Effector memory CD8-positive, alpha-beta T cell (primary cell): Measurements from ENCODE around the gene NTM.

ENCODE experiments used
- ATAC-seq: fragments of 150-1000 bp; cut with Tn5 transposase; replicated peaks from 2 replicates; pipeline ENCODE4 v1.10.0; 2021; ENCODE audit warnings: mild to moderate bottlenecking, moderate library complexity
- DNase-seq, 3 experiments: peaks; one replicate each; pipeline ENCODE4 v3.0.0; 2021
- H3K27ac Mint-ChIP-seq, 2 donors: one replicate each; pipeline ENCODE4 v1.8.0; 2022; ENCODE audit warnings: mild to moderate bottlenecking in 2 of 2, mixed read lengths in 2 of 2, moderate library complexity in 2 of 2
- H3K27me3 Mint-ChIP-seq, 2 donors: one replicate each; pipeline ENCODE4 v1.8.0; 2022; ENCODE audit warnings: mixed read lengths in 2 of 2
- H3K36me3 Mint-ChIP-seq: one replicate; pipeline ENCODE4 v1.8.0; 2022; ENCODE audit warnings: mild to moderate bottlenecking, moderate library complexity, mixed read lengths; ENCODE audit not compliant: insufficient read depth
- H3K4me1 Mint-ChIP-seq, 2 donors: one replicate each; pipeline ENCODE4 v1.8.0; 2022; ENCODE audit warnings: low read depth in 2 of 2, mixed read lengths in 2 of 2
- H3K4me3 Mint-ChIP-seq, 2 donors: one replicate each; pipeline ENCODE4 v1.8.0; 2022; ENCODE audit warnings: mild to moderate bottlenecking in 2 of 2, mixed read lengths in 2 of 2, moderate library complexity in 2 of 2
- H3K9me3 Mint-ChIP-seq, 2 donors: one replicate each; pipeline ENCODE4 v1.8.0; 2022; ENCODE audit warnings: mixed read lengths in 2 of 2

The NTM gene

DNA sequence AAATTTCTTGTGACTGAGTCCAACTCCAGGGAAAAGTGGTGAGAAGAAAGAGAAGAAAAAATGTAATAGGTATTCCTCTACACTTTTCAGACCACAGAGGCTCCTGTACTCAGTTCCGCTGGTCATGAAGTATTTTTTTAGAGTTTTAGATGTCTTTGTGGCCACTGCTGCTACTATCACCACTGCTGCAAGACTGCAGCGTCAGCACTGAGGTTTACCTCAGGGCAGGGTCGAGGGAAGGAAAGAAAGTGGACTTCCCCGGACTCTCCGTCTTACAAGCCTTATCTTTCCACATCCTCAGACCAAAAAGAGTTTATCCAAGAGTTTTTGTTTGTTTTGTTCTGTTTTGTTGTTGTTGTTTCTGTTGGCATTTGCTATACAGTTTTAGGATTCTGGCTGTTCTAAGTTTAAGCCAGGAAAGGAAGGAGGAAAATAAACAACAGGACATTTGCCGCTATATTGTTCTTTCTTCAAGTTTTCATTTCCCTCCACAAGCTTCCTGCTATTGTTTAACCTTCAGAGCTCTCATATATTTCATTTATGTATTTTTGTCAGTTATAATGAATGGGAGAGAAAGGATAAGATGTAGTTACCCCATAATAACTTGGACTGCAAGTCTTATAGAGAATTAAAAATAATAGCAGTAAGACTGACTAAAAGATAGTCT lies 919.3 kb downstream of the NTM start:
- DNase-seq (no peak), ATAC-seq (no peak)
- Mint-ChIP-seq H3K27ac (no peak overlapping the region), H3K4me1 (no peaks in the 10 kb centered on the region), H3K4me3 (no peak overlapping the region), H3K27me3 (peaks cover 9 to 34% of the 10 kb centered on the region in 2 donors), H3K36me3 (no peaks in the 10 kb centered on the region), H3K9me3 (peaks cover 3 to 14% of the 10 kb centered on the region in 2 donors)

DNA sequence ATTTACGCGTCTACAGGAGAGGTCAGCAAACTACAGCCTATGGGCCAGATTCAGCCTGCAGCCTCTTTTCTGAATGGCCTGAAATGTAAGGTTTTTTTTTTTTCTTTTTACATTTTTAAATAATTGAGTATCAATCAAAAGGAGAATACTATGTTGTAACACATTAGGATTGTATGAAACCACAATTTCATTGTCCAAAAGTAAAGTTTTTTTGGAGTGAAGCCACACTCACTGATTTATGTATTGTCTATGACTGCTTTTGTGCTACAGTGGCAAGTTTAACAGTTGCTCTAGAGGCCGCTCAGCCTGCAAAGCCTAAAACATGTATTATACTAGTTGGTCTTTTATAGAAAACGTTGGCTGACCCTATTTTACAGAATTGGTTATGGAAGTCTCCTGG lies 923.2 kb downstream of the NTM start:
- no peak overlapping the region for H3K27ac Mint-ChIP-seq
- H3K27me3 Mint-ChIP-seq = peaks cover 9 to 24% of the 10 kb centered on the region in 2 donors
- no peak overlapping the region for H3K4me3 Mint-ChIP-seq
- DNase-seq (no peak), ATAC-seq (no peak)
- H3K36me3 Mint-ChIP-seq = no peaks in the 10 kb centered on the region
- H3K4me1 Mint-ChIP-seq = no peaks in the 10 kb centered on the region
- H3K9me3 Mint-ChIP-seq = peaks cover 5 to 7% of the 10 kb centered on the region in 2 donors

DNA sequence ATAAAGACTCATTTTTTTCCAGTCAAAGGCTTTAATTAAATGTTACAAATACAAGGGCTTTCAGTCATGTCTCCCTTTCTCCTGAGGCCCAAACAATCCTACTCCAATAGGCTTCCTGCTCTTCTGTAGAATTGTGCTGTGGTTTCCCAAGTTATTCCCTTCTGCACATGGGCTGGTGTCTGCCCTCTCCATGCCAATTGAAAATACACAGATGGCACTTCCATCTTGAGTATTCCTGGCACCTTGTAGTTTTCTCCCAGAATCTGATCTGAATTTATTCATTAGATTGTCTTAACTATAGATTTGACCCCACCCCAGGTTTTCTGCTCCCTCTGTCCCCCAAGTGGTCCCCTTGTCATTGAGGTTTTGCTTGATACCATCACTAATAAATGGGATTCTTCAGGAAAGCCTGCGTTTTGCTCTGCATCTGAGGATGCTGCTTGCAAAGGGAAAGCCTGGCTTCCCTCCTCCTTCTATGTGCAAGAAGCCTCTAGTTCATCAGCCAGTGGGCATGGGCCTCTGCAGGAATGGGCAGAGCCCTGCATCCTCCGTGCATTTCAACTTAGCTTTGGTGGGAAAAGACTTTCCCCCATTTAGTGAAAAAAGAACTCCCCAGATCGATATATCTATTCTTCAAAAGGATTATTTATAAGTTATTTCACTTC lies 926.7 kb downstream of the NTM start:
- no peaks in the 10 kb centered on the region for H3K4me1 Mint-ChIP-seq
- no peaks in the 10 kb centered on the region for H3K36me3 Mint-ChIP-seq
- ATAC-seq = no peak
- DNase-seq = no peak
- no peak overlapping the region for H3K4me3 Mint-ChIP-seq
- H3K27ac Mint-ChIP-seq = no peak overlapping the region
- H3K9me3 Mint-ChIP-seq = peaks cover 0 to 3% of the 10 kb centered on the region in 2 donors
- H3K27me3 Mint-ChIP-seq = peaks cover 0 to 2% of the 10 kb centered on the region in 2 donors

DNA sequence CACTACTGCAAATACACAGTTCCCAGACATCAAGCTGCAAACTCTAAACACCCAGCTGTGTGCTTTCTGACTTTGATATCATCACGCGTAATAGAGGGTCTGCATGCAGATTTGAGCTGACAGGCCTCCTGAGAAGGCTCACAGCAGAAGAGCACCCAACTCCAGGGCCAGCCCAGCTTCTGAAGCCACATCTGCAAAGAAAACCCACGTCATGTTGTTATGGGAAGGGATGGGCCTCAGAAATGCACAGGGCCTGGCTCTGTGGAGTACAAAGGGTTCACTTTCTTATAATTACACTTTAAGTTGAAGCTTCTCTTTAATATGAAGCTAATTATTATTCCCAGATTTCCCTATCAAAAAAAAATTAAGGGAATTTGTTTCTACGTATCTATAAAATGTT lies 927.9 kb downstream of the NTM start:
- H3K27ac Mint-ChIP-seq = no peak overlapping the region
- ATAC-seq (no peak), DNase-seq (no peak)
- no peaks in the 10 kb centered on the region for H3K36me3 Mint-ChIP-seq
- no peaks in the 10 kb centered on the region for H3K27me3 Mint-ChIP-seq
- peaks cover 0 to 2% of the 10 kb centered on the region in 2 donors for H3K9me3 Mint-ChIP-seq
- H3K4me3 Mint-ChIP-seq = no peak overlapping the region
- no peaks in the 10 kb centered on the region for H3K4me1 Mint-ChIP-seq

DNA sequence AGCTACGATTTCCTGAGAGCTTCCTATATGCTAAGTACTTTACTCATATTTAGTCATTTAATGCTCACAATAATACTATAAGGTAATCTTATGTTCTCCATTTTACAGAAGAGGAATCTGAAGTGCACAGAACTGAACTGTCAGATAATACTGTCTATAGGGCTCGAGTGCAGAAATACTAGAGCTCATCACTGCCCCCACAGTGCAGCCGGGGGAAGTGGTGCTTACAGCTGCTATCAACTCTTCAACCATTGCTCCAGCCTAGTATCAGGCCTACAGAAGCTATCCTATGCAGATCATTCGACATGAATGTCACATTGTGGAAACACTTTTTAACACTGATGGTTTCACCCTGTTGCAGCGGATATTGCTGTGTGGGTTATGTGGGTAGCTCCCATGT lies 929.9 kb downstream of the NTM start:
- no peak overlapping the region for H3K4me3 Mint-ChIP-seq
- DNase-seq = no peak
- no peaks in the 10 kb centered on the region for H3K36me3 Mint-ChIP-seq
- no peak overlapping the region for H3K27ac Mint-ChIP-seq
- peaks cover 0 to 2% of the 10 kb centered on the region in 2 donors for H3K9me3 Mint-ChIP-seq
- no peaks in the 10 kb centered on the region for H3K27me3 Mint-ChIP-seq
- no peaks in the 10 kb centered on the region for H3K4me1 Mint-ChIP-seq
- no peak for ATAC-seq

DNA sequence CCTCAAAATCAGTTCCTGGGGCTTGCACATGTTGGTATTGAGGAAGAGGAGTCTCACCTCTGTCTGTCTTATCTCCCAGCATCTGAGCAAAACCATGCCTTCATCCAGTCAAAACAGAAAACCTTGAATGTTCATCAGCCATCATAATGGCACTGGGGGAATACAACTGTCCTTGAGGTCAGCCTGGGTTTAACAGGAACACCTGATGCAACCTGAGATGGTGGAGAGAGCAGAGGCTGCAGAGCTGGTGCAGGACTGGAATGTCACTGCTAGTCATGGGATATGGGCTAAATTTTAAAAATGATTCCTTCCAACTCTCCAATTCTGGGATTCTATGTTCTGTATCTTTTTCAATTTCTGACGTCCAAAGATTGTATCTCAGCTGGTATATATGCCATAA lies 931.0 kb downstream of the NTM start:
- Mint-ChIP-seq H3K27ac (no peak overlapping the region), H3K4me1 (no peaks in the 10 kb centered on the region), H3K36me3 (no peaks in the 10 kb centered on the region), H3K4me3 (no peak overlapping the region), H3K27me3 (no peaks in the 10 kb centered on the region), H3K9me3 (no peaks in the 10 kb centered on the region)
- no peak for DNase-seq
- no peak for ATAC-seq

DNA sequence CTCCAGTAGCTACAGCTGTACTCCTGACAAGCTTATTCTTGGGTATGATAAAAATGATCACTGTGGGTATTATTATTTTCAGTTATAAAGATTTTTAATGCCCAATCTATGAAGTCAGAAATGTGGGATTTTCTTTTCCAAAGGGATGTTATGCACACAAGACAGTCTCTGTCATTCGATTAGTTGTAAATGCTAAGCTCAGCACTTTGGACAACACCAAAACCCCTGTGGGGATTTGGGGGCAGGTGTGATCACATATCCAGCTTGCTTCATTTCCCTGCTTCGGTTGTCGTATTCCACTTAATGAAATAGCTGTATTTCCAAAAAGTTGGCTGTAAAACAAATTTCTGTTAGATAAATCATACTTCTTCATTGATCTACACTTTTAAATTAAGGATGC lies 931.5 kb downstream of the NTM start:
- no peaks in the 10 kb centered on the region for H3K4me1 Mint-ChIP-seq
- H3K27ac Mint-ChIP-seq = no peak overlapping the region
- H3K27me3 Mint-ChIP-seq = no peaks in the 10 kb centered on the region
- ATAC-seq (no peak), DNase-seq (no peak)
- H3K36me3 Mint-ChIP-seq = no peaks in the 10 kb centered on the region
- no peak overlapping the region for H3K4me3 Mint-ChIP-seq
- no peaks in the 10 kb centered on the region for H3K9me3 Mint-ChIP-seq

DNA sequence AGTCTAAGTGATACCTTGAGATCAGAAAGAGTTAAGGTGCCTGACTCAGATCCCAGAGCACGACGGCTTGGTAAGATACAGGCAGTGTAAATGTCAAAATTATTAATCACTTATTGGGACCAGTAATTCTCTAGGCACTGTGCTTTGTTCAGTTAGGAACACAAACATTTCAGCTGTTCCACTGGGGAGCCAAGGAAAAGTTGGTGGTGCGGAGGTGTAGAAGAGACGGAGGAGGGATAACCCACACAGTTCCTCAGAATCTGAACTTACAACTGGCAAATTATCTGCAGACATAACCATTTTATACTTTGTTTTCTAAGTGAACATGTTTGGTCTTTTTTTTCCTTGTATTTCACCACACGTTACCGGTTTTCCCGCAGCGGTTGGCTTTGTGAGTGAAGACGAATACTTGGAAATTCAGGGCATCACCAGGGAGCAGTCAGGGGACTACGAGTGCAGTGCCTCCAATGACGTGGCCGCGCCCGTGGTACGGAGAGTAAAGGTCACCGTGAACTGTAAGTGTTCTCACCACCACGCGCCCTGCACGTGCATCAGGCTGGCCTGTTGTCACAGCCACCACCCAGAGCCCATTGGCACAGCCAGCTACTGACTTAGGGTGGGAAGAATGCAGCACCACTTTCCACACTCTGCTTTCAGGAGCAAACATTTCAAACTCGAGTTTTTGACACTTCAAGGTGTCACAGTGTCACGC lies 937.0 kb downstream of the NTM start:
- Mint-ChIP-seq H3K9me3 (no peaks in the 10 kb centered on the region), H3K36me3 (no peaks in the 10 kb centered on the region), H3K27me3 (no peaks in the 10 kb centered on the region), H3K4me3 (no peak overlapping the region), H3K27ac (no peak overlapping the region), H3K4me1 (peaks cover 0 to 4% of the 10 kb centered on the region in 2 donors)
- DNase-seq = no peak
- ATAC-seq = no peak

DNA sequence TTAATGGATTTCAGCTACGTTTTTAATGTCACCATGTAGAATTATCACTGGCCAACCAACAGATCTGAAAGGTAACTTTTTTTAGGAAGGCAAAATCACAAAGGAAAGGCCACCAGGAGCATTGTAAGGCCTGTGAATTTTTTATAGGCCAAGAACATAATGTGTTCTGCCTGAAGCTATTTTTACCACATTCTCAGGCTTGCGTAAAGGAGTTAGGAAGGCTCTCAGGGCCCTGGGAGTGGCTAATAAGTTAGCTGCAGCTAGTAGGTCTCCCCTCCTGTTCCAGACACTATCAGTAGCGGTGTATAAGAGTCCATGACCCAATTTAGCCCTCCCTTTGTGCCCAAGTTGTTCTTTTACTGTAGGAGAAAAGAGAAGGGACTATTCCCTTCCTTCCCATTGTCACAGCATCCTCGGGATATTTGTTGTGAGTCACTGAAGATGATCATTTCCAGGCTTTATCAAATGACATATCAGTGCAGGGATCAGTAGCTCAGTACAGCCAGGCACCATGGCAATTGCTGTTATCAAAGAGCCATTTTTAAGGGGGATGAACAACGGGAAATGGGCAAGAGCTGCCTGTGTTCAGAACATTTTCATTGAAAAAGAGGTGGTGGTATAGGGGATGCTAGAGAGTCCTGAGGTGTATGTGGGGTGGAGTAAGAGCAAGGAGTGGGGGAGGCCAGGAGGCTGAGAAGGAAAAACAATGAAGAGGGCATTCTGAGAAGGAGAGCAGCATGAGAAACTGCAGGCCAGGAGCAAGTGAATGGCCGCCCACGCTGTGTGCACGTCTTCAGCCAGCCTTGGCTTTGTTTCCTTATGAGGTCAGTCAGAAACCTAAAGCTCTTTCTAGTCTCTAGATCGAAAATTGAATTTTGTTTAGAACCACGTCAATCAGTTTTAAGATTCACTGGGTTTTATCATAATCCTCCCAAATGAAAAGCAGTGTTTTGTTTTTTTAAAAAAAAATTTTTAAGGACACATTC lies 940.3 kb downstream of the NTM start:
- no peak for ATAC-seq
- no peaks in the 10 kb centered on the region for H3K9me3 Mint-ChIP-seq
- no peak overlapping the region for H3K4me3 Mint-ChIP-seq
- no peaks in the 10 kb centered on the region for H3K36me3 Mint-ChIP-seq
- DNase-seq = no peak
- no peaks in the 10 kb centered on the region for H3K27me3 Mint-ChIP-seq
- no peak overlapping the region for H3K27ac Mint-ChIP-seq
- H3K4me1 Mint-ChIP-seq = peaks cover 0 to 4% of the 10 kb centered on the region in 2 donors

DNA sequence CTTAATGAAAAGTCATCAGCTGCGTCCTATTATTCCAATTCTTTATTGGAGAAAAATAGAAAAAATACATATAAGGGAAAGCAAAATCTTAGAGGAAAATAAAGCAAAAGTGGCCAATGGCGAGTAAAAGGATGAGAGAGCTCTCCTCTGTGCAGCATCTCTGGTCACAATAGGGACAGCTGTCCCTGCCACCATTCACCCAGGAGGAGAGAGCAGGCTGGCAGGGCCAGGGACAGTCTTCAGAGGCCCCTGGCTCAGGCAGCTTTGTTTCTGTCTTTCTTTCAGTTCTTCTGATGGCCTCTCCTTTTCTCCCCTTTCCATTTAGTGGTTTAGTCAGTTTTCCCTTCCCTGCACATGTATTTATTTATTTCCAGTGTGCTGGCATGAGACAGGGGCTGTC lies 941.3 kb downstream of the NTM start:
- Mint-ChIP-seq H3K4me3 (no peak overlapping the region), H3K9me3 (no peaks in the 10 kb centered on the region), H3K27ac (no peak overlapping the region), H3K4me1 (peaks cover 0 to 4% of the 10 kb centered on the region in 2 donors), H3K36me3 (no peaks in the 10 kb centered on the region), H3K27me3 (no peaks in the 10 kb centered on the region)
- DNase-seq (no peak), ATAC-seq (no peak)

DNA sequence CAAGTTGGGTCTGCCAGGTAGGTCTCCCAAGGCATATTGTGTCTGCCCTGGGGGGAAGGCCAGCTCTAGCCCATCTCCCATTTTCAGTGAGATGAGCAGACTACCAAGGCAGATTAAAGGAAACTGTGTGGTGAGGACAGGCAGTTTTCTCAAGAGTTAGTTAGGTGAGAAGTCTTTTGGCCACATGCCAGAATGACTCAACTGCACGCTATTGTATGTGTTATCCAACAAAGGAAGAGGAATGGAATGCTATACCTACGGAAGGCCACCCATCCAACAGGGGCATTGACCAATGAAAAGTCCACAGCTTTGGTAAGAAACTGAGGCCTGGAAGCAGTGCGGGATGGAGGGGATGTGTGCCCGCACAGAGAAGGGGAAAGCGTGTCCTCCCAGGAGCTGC lies 941.7 kb downstream of the NTM start:
- no peak overlapping the region for H3K4me3 Mint-ChIP-seq
- H3K36me3 Mint-ChIP-seq = no peaks in the 10 kb centered on the region
- DNase-seq (no peak), ATAC-seq (no peak)
- H3K9me3 Mint-ChIP-seq = no peaks in the 10 kb centered on the region
- H3K4me1 Mint-ChIP-seq = peaks cover 0 to 4% of the 10 kb centered on the region in 2 donors
- peaks cover 0 to 4% of the 10 kb centered on the region in 2 donors for H3K27me3 Mint-ChIP-seq
- no peak overlapping the region for H3K27ac Mint-ChIP-seq

DNA sequence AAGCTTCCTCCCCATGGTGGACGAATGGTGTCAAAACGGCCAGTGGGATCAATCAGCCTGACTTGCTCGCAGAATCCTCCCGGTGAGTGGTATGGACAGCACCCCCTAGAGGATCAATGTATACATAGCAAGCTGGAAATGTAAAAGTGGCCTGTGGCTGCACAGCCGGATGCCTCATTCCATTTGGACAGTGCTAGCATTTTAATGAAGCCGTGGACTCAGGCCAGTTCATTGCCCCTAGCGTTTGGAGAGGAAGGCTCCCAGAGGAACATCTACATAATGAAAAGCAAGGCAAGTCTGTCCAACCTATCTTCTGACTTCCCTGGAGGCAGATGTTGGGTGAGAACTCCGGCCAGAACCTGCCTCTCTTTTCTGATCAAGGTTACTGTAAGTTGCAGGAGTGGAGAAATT lies 942.3 kb downstream of the NTM start:
- peaks cover 0 to 10% of the 10 kb centered on the region in 2 donors for H3K27me3 Mint-ChIP-seq
- no peak for DNase-seq
- H3K4me1 Mint-ChIP-seq = peaks cover 0 to 4% of the 10 kb centered on the region in 2 donors
- H3K9me3 Mint-ChIP-seq = no peaks in the 10 kb centered on the region
- ATAC-seq = no peak
- H3K36me3 Mint-ChIP-seq = no peaks in the 10 kb centered on the region
- no peak overlapping the region for H3K27ac Mint-ChIP-seq
- H3K4me3 Mint-ChIP-seq = no peak overlapping the region

DNA sequence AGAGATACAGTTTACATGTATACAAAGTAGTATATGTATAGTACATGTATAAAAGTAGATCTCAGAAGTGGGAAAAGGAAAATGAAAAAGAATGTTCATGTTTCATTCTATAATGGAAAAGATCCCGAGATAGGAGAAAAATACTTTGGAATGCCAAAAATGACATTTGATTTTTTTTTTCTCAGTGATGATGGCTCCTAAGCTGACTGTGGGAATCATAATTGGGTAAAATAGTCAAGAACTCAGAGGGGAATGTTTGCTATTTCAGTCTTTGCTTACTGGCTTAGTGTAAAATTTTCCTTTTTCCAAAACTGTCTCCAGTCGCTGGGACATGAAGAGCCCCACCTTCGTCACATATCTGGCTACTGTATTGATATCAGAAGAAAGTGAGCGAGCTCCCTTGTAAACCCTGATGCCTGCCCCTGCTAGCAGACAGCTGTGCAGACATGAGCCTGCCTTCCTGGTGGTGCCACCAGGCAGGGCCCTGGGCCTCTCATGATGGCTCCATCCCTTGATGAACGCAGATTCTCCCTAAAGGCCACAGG lies 944.6 kb downstream of the NTM start:
- Mint-ChIP-seq H3K9me3 (no peaks in the 10 kb centered on the region), H3K27me3 (peaks cover 10 to 15% of the 10 kb centered on the region in 2 donors), H3K4me3 (no peak overlapping the region), H3K27ac (no peak overlapping the region), H3K4me1 (peaks cover 0 to 4% of the 10 kb centered on the region in 2 donors), H3K36me3 (no peaks in the 10 kb centered on the region)
- DNase-seq = no peak
- ATAC-seq = no peak
